ENCODE data around the gene NACC1.

- no peak for TF ChIP-seq CTCF (IDR thresholded peaks at IDR 0.05)
- no peak for TF ChIP-seq CREM (CRISPR knock-in tag; IDR thresholded peaks at IDR 0.05)
- no peak for TF ChIP-seq FOXJ3 (CRISPR knock-in tag; IDR thresholded peaks at IDR 0.05; ENCODE audit: borderline replicate concordance)
- no peak for TF ChIP-seq NR2C2 (CRISPR knock-in tag; IDR thresholded peaks at IDR 0.05)
- no peak for TF ChIP-seq USF2 (CRISPR knock-in tag; IDR thresholded peaks at IDR 0.05)
- no peak for TF ChIP-seq MAX (CRISPR knock-in tag; IDR thresholded peaks at IDR 0.05)
- TF ChIP-seq ESRRA (CRISPR knock-in tag; IDR thresholded peaks at IDR 0.05; ENCODE audit: borderline replicate concordance) = no peak
Observed at GRCh38 chr19:13173139-13173737, 55.2 kb downstream of the NACC1 start.
